Activated naive CD4-positive, alpha-beta T cell treated with anti-CD3 and anti-CD28 coated beads, Interleukin-2, amount 50 U/mL, for 72 hours (primary cell): Measurements from ENCODE around the gene SCFD2. TPM values are rescaled to one million over a fixed set of nuclear protein-coding genes. Genes with fewer than 3 reads are reported as not detected.
"Not testable (repeated sequence)": the region's sequence is repeated elsewhere in the genome, so short reads cannot be mapped to it uniquely, and the experiment has no call there.

Experiments used
- ATAC-seq, 2 donors: fragments of 150-1000 bp; cut with Tn5 transposase; 2 replicates each; pipeline ENCODE4 v1.10.0; 2021; ENCODE audit warnings: mild to moderate bottlenecking in 2 of 2, moderate library complexity in 2 of 2
- DNase-seq, 2 donors: peaks; one replicate each; pipeline ENCODE4 v3.0.0; 2021 to 2022; ENCODE audit warnings: low spot score in 2 of 2
- H3K27ac Mint-ChIP-seq, 2 donors: one replicate each; pipeline ENCODE4 v1.8.0; 2022; ENCODE audit warnings: mild to moderate bottlenecking in 2 of 2, mixed read lengths in 2 of 2
- H3K36me3 Mint-ChIP-seq, 2 donors: one replicate each; pipeline ENCODE4 v1.8.0; 2022; ENCODE audit warnings: mixed read lengths in 2 of 2
- H3K9me3 Mint-ChIP-seq, 2 donors: one replicate each; pipeline ENCODE4 v1.8.0; 2022; ENCODE audit warnings: mixed read lengths in 2 of 2
- total RNA-seq, 2 donors: library from RNA; stranded (reverse); gene quantifications; one replicate each; pipeline ENCODE4 v1.2.3, GENCODE V29; 2022

The SCFD2 gene
- total RNA-seq, 2 donors from 2014 or later: 15.6 to 29.1 TPM

- peak overlapping the region in 1 of 2 donors; percentile 69 for H3K27ac Mint-ChIP-seq
- no peak for DNase-seq
- no peak for ATAC-seq
- H3K36me3 Mint-ChIP-seq: peaks cover 51 to 55% of the 10 kb centered on the region in 2 donors
- H3K9me3 Mint-ChIP-seq: peaks cover 12 to 26% of the 10 kb centered on the region in 2 donors
Observed at GRCh38 chr4:53307819-53308780, 57.8 kb downstream of the SCFD2 start.

- no peak for DNase-seq
- Mint-ChIP-seq H3K27ac (peak overlapping the region in 1 of 2 donors; percentile 45), H3K36me3 (peaks cover 57 to 60% of the 10 kb centered on the region in 2 donors), H3K9me3 (peaks cover 12 to 26% of the 10 kb centered on the region in 2 donors)
- ATAC-seq: no peak
Observed at GRCh38 chr4:53307210-53307609, 58.7 kb downstream of the SCFD2 start.

DNA sequence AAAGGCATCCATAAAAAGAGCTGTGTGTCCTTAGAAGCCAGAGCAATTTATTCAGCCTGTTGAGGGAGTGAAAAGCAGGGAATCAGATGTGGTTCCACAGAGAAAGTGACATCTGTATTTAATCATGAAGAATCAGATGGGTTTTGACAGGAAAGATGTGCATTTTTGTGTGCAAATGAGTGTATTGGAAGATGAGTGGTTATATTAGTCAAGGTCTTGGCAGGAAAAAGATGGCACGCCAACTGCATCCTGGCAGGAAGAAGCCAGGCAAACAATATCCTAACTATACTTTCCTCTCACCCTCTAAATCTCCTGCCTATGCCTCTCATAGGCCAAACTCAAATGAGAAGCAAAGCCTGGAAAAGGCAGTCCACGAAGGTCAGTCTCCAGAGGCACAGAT lies 59.1 kb downstream of the SCFD2 start:
- H3K36me3 Mint-ChIP-seq: peaks cover 57 to 60% of the 10 kb centered on the region in 2 donors
- ATAC-seq: no peak
- no peak for DNase-seq
- no peak overlapping the region for H3K27ac Mint-ChIP-seq
- peaks cover 12 to 26% of the 10 kb centered on the region in 2 donors for H3K9me3 Mint-ChIP-seq

DNA sequence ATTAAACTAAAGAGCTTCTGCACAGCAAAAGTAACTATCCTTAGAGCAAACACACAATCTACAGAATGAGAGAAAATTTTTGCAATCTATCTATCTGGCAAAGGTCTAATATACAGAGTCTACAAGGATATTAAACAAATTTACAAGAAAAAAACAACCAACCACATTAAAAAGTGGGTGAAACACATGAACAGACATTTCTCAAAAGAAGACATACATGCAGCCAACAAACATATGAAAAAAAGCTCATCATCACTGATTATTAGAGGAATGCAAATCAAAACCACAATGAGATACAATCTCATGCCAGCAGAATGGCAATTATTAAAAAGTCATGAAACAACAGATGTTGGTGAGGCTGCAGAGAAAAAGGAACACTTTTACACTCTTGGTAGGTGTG lies 73.7 kb downstream of the SCFD2 start:
- peaks cover 42 to 47% of the 10 kb centered on the region in 2 donors for H3K36me3 Mint-ChIP-seq
- H3K9me3 Mint-ChIP-seq: peaks cover 36 to 43% of the 10 kb centered on the region in 2 donors
- DNase-seq, H3K27ac Mint-ChIP-seq, ATAC-seq: not testable (repeated sequence)

DNA sequence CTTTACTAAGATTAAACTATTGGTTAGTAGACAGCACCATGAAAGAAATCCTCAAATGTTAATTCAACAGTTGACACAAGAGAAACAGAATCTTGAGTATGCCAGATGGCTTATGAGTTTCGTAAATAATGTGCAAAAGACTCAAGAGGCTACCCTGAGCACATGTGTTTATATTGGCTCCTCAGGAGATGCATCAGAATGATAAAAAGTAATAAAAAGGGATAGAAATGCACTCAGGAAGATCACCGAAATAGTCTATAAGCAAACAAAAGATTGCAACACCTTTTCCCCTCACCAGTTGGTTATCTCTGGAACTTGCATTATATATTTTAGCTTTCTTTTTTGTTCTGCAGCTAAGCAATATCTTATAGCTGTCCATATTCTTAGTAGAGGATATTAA lies 84.4 kb downstream of the SCFD2 start:
- no peak for ATAC-seq
- Mint-ChIP-seq H3K36me3 (peaks cover 8 to 22% of the 10 kb centered on the region in 2 donors), H3K9me3 (peaks cover 0 to 4% of the 10 kb centered on the region in 2 donors)

DNA sequence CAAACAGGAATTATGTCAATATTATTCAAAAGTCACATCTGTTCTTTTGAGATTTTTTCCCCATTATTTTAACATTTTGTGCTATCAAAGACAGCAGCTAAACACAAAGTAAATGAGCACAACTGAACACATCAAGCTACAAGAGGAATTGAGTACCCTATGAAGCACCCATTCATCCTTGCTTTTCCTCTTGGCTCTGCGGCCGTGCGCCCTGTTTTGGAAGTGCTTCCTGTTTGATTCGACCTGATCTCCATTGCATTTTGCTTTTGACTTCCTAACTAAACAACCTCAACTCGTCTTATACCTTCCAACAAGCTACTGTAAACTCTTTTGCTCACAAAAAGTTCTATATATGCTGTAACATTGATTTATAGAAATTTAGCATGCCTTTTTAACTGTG lies 85.0 kb downstream of the SCFD2 start:
- no peak overlapping the region for H3K27ac Mint-ChIP-seq
- H3K9me3 Mint-ChIP-seq: peaks cover 0 to 4% of the 10 kb centered on the region in 2 donors
- no peak for DNase-seq
- ATAC-seq: no peak
- H3K36me3 Mint-ChIP-seq: peaks cover 8 to 22% of the 10 kb centered on the region in 2 donors

More for the DNA sequence above, 84.4 kb downstream of the SCFD2 start:
- no peak for DNase-seq
- H3K27ac Mint-ChIP-seq: no peak overlapping the region

DNA sequence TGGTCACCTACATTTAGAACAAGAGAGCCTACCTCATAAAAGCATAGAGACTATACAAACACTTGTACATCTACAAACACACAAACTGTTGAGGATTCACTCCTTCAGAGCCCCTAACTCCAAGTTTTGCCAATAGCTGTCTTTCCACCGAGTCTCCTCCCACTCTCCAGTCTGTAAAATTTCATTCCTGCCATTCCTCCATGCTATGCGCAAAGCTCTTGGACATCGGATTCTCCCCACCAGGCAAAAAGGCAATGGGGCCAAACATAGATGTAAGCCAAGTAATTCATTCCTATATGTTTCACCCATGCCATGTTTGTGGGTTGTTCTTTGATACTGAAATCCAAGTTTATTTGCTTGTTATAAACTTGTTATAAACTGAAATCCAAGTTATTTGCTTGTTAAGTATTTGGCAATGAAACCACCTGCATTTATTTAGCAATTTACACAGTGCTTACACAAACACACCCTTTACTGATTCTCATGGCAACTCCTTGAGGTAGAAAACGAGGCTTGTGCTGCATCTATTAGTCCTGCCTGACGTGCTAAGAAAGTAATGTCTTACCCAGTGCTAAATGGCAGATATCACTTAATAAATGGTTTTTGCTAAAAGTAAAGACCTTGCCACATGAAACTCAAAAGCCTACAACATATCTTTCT lies 91.1 kb downstream of the SCFD2 start:
- peaks cover 8 to 14% of the 10 kb centered on the region in 2 donors for H3K36me3 Mint-ChIP-seq
- no peaks in the 10 kb centered on the region for H3K9me3 Mint-ChIP-seq
- DNase-seq (no peak), ATAC-seq (no peak)
- no peak overlapping the region for H3K27ac Mint-ChIP-seq

DNA sequence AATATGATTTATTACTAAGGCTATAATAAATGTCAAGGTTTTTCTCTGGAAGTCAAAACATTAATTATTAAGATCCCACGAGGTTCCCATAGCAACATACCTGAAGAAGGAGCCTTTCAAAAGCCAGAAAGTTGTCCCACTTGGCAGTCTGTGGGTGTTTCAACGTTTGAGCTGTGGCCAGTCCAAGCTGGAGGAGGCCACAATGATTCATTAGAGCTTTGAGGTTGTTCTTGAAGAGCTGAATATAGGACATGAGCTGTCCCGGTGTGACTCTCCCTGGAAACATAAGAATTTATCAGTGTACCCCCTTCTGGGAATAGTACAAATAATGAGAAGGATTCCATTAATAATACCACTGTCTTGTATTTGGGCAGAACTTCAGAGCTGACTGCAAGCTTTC lies 92.1 kb downstream of the SCFD2 start:
- ATAC-seq (no peak), DNase-seq (no peak)
- no peak overlapping the region for H3K27ac Mint-ChIP-seq
- H3K36me3 Mint-ChIP-seq: peaks cover 7 to 10% of the 10 kb centered on the region in 2 donors
- no peaks in the 10 kb centered on the region for H3K9me3 Mint-ChIP-seq

DNA sequence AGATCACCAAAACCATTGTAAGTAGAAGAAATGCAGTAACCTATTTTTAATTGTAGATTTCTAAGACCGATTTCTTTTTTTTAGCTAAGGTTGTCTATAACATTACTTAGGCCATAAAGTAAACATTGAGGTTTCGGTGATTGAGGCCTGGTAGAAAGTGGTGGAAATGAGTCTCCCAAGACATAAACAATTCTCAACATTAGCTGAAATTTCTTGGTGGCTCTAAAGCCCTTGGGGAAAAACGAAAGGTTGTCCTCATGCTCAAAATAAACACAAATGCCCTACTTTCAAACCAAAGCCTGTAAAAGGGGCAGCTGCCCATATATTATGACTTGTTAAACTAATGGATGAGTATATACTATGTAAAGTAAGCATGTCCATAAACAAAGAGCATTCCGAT lies 98.8 kb downstream of the SCFD2 start:
- Mint-ChIP-seq H3K27ac (no peak overlapping the region), H3K36me3 (peaks cover 28 to 32% of the 10 kb centered on the region in 2 donors), H3K9me3 (peaks cover 10 to 17% of the 10 kb centered on the region in 2 donors)
- no peak for DNase-seq
- ATAC-seq: no peak

GRCh38 chr4:53255986-53256385 lies 109.9 kb downstream of the SCFD2 start:
- peaks cover 18 to 30% of the 10 kb centered on the region in 2 donors for H3K9me3 Mint-ChIP-seq

DNA sequence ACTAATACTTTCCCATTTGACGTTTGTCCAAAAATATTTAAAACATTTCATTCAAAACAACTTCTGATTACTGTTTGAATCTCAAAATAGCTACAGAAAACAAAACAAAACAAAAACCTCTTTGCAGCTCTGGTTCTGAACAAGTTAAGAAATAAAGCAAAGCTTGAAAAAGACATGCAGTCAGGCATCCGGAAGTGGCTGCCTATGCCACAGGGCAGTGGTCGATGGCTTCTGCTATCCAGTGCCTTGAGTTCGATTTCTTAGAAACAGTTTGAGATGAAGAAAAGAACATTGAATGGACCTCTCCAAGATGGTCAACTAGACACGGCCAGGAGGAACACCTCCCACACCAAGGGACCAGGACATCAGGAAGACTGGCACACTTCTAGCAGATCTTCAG lies 125.3 kb downstream of the SCFD2 start:
- DNase-seq: no peak
- H3K27ac Mint-ChIP-seq: no peak overlapping the region
- ATAC-seq: no peak
- H3K36me3 Mint-ChIP-seq: peaks cover 44 to 52% of the 10 kb centered on the region in 2 donors
- peaks cover 19 to 26% of the 10 kb centered on the region in 2 donors for H3K9me3 Mint-ChIP-seq

More at GRCh38 chr4:53255986-53256385, 109.9 kb downstream of the SCFD2 start:
- peaks cover 11 to 22% of the 10 kb centered on the region in 2 donors for H3K36me3 Mint-ChIP-seq
- not testable (repeated sequence) for ATAC-seq, H3K27ac Mint-ChIP-seq, DNase-seq

GRCh38 chr4:53238352-53238751 lies 127.5 kb downstream of the SCFD2 start:
- ATAC-seq, DNase-seq, H3K27ac Mint-ChIP-seq: not testable (repeated sequence)
- Mint-ChIP-seq H3K9me3 (peaks cover 10 to 11% of the 10 kb centered on the region in 2 donors), H3K36me3 (peaks cover 23 to 34% of the 10 kb centered on the region in 2 donors)

- H3K27ac Mint-ChIP-seq, H3K9me3 Mint-ChIP-seq, ATAC-seq, DNase-seq: not testable (repeated sequence)
- peaks cover 18 to 30% of the 10 kb centered on the region in 2 donors for H3K36me3 Mint-ChIP-seq
Observed at GRCh38 chr4:53237811-53238210, 128.1 kb downstream of the SCFD2 start.

GRCh38 chr4:53236624-53237023 lies 129.2 kb downstream of the SCFD2 start:
- H3K9me3 Mint-ChIP-seq, H3K27ac Mint-ChIP-seq, ATAC-seq, DNase-seq: not testable (repeated sequence)
- peaks cover 9 to 24% of the 10 kb centered on the region in 2 donors for H3K36me3 Mint-ChIP-seq

- Mint-ChIP-seq H3K36me3 (peaks cover 2 to 18% of the 10 kb centered on the region in 2 donors), H3K9me3 (peaks cover under 1 to 3% of the 10 kb centered on the region in 2 donors), H3K27ac (no peak overlapping the region)
- DNase-seq (no peak), ATAC-seq (no peak)
Observed at GRCh38 chr4:53235547-53235946, 130.3 kb downstream of the SCFD2 start.

GRCh38 chr4:53234669-53235068 lies 131.2 kb downstream of the SCFD2 start:
- no peak overlapping the region for H3K27ac Mint-ChIP-seq

DNA sequence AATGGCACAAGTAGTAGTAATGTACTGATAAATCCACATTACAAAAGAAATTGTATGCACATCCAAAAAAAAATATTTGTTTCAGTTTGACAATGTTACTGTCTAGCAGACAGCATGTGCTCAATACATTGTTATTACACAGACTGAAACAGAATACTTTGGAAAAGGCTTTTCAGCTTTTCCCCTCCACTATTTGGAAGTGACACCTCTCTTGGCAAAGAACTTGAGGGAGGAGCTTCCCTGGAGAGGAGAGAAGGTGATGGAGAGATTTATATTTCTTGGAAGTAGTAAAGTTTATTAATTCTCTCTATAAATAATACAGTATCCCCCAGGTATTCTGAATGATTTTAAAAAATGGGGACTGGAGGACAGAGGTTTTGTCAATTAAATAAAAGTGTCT lies 131.8 kb downstream of the SCFD2 start:
- Mint-ChIP-seq H3K9me3 (no peaks in the 10 kb centered on the region), H3K36me3 (peaks cover 0 to 10% of the 10 kb centered on the region in 2 donors), H3K27ac (no peak overlapping the region)
- DNase-seq (no peak), ATAC-seq (no peak)

More at GRCh38 chr4:53234669-53235068, 131.2 kb downstream of the SCFD2 start:
- peaks cover 0 to 11% of the 10 kb centered on the region in 2 donors for H3K36me3 Mint-ChIP-seq
- no peak for DNase-seq
- no peak for ATAC-seq
- no peaks in the 10 kb centered on the region for H3K9me3 Mint-ChIP-seq
